ENCODE measurements around the gene ALG12. TPM values are rescaled to one million over a fixed set of nuclear protein-coding genes. Genes with fewer than 3 reads are reported as not detected.
"Not testable (repeated sequence)": the region's sequence is repeated elsewhere in the genome, so short reads cannot be mapped to it uniquely, and the experiment has no call there.

ALG12 gene
- polyA plus RNA-seq, 3 donors = 22.7 to 28.2 (median 27.0) TPM

GRCh38 chr22:49852568-49852897 lies 65.7 kb downstream of the ALG12 start:
- DNase-seq (ENCODE audit: low read depth in 3 of 3, low spot score in 2 of 3) = not testable (repeated sequence)

- no peak for DNase-seq (ENCODE audit: low read depth in 3 of 3, low spot score in 2 of 3)
Observed at GRCh38 chr22:49850959-49851802, 67.1 kb downstream of the ALG12 start.

Other genes starting within 250 kb of the ALG12 start
- 10 to 100 TPM; 31.0 to 33.1 (median 31.7) TPM for gene BRD1, start 90.6 kb downstream of the ALG12 start, polyA plus RNA-seq (ENCODE audit: insufficient read length in 3 of 3)
- gene ZBED4, start 64.6 kb downstream of the ALG12 start, polyA plus RNA-seq (ENCODE audit: insufficient read length in 3 of 3) = 10 to 100 TPM; 16.3 to 16.8 (median 16.6) TPM
- 10 to 100 TPM; 23.6 to 28.5 (median 26.4) TPM for gene CRELD2, start 196 bp upstream of the ALG12 start, polyA plus RNA-seq (ENCODE audit: insufficient read length in 3 of 3)
- gene PIM3, start 42.3 kb upstream of the ALG12 start, polyA plus RNA-seq (ENCODE audit: insufficient read length in 3 of 3) = 10 to 100 TPM; 12.4 to 16.2 (median 14.5) TPM
- under 1 TPM in 1 of 3 donors, not detected in 2; 0.03 TPM for gene IL17REL, start 94.3 kb upstream of the ALG12 start, polyA plus RNA-seq (ENCODE audit: insufficient read length in 3 of 3)
- gene TTLL8, start 139.9 kb upstream of the ALG12 start, polyA plus RNA-seq (ENCODE audit: insufficient read length in 3 of 3) = not detected
- 1 to 10 TPM in 1 of 3 donors, under 1 TPM in 2; 0.64 to 1.0 (median 0.90) TPM for gene MLC1, start 167.0 kb upstream of the ALG12 start, polyA plus RNA-seq (ENCODE audit: insufficient read length in 3 of 3)
- 1 to 10 TPM in 1 of 3 donors, under 1 TPM in 2; 0.49 to 1.0 (median 0.85) TPM for gene MOV10L1, start 171.6 kb upstream of the ALG12 start, polyA plus RNA-seq (ENCODE audit: insufficient read length in 3 of 3)

Measured in right renal cortex interstitium (tissue), 3 donors.